NOMO-1 treated with DMSO at 0.1 percent for 48 hours (cell line): ENCODE results near the gene PBX3.

Source experiments
- DNase-seq: peaks from one replicate; lab custom pipeline; 2025; ENCODE audit not compliant: unreplicated experiment; lab: John Stamatoyannopoulos, UW

PBX3 gene

DNA sequence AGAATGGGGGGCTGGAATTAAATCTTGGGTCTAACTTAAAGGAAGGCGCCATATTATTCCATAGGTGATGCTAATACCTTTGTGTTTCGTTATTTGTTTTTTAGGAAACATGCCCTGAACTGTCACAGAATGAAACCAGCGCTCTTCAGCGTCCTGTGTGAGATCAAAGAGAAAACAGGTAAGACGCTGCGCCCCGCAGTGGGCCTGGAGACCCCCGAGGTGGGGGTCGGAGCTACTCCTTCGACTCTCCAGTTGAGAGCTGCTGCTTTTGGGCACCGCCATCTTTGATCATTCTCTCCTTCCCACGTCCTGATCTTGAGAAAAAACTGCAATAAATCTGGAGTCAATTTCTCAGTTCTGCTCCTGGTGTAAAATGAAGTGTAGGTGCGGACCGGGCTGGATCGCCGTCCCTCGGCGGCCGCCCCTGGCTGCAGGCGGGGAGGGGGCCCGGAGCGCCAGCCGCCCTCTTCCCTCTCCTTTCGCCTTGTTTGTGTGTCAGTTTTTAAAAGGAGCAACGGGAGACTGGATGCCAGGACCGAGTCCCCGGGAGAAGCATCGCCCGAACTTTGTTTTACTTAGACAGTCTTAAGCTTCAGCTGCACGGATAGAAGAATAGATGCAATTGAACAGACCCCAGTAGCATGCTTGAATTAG, 1.4 kb downstream of the PBX3 start:
- no peak for DNase-seq

DNA sequence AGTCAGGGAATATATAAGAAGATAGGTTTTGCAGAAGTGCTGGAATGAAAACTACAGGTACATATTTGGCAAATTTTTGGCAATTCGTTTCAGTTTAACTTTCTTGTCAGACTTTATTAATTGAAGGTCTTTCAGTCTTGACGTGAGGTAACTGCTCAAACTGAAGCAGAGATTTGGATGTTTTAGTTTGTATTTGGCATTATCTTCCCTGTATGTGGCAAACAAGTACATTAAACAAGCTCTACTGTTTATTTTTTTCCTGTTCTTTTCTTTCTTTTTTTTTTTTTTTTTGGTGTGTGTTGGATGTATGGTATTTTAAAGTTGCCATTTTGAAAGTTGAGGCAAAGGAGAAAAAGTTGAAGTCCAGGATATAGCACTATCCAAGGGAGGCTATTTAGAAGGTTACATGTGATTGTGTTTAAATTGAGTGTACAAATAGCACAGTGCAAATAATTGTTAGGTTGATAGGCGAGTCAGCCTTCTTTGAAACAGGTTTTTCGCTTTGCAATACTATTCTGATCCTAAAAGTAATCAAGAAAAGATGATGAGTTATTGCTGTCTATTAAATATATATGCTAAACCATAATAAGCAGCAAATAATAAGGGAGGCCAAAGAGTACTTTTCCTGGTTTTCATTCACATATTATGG, 2.2 kb downstream of the PBX3 start:
- DNase-seq, result no peak

DNA sequence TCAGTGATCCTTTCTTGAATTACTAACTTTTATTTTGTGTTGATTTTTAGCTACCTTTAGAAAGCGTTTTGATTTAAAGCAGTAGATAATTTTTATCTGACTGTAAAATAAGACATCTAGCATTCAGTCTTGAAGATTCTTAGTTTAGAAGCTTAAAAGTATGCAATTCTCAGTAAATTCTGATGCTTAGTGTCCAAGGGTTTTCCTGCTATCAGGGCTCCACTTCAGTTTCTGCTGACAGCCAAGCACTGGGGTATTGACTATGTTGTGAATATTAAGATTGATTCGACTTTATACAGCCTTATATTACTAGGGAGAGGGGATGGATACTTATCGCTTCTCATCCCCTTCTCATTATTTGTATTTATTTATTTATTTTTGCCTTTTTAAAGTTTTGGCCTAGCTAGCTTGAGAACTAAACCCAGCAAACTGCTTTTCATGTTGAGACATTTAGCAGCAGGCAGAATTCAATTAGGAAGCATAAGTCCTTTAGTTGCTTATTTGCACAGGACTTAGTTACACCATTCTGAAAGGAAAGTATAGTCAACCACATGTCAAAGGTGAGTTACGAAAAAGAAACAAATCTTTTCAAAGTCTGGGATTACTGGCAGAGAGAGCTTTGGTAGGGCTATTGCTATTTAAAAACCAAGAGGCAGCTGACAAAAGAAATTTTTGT, 2.9 kb downstream of the PBX3 start:
- no peak for DNase-seq

DNA sequence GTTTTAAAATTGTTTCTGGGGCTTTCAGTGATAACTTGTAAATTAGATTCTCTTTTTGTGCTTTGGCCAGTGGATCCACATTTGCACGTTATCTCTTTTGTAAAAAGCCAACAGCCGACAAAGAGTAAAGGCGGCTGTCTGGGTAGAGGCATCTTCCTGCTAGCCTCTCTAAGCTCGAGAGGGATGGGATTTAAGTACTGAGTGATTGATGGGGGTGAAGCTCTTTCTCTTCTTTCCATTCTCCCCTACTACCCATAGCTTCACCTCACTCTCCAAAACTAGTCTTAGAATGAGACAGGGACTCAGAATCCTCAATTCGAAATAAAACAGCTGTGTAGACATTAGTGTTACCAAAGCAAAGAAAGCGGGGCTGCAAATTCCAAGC, 3.4 kb downstream of the PBX3 start:
- DNase-seq, result peak; percentile 30

GRCh38 chr9:125752070-125752628, 5.0 kb downstream of the PBX3 start:
- DNase-seq, result peak; percentile 51

DNA sequence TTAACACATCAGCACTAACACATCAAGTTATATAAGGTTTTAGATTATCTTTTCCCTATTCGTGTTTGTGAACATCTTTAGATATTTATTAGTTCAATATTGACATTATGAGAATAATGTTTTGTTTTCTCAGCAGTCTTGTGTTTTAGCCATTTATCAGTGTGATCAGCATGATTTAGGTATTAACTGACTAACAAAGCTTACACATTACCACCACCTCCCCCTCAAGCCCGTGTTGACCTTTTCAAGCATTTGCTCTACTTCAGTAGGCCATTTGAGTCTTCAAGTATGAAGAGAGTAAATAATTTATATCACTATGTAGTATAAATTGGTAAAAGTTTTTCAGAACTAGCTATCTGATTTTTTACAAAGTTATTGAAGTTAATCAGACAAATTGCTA, 6.9 kb downstream of the PBX3 start:
- DNase-seq, result no peak

DNA sequence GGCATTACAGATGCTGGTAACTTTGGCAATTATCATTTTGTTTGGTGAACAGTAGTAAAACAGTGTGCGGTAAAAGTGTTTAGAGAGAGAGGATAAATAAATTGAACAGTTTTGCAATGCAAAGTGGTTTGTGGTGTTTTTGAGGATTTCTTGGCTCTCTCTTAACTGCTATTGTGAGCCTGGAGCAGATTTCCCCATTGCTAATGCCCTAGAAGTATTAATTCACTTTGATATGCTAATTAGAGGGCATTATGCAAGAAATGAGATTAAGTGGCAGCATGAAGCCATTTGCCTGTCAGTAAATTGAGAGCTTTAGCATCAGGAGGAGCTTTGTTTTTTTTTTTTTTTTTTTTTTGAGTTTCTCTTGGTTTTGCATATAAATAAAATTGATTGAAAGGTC, 8.2 kb downstream of the PBX3 start:
- peak; percentile 47 for DNase-seq

GRCh38 chr9:125756518-125756917, 9.3 kb downstream of the PBX3 start:
- DNase-seq, result no peak

- no peak for DNase-seq
Observed at GRCh38 chr9:125757834-125758233, 10.7 kb downstream of the PBX3 start.

GRCh38 chr9:125758986-125759763, 12.0 kb downstream of the PBX3 start:
- peak; percentile 96 for DNase-seq

GRCh38 chr9:125759764-125760129, 12.6 kb downstream of the PBX3 start:
- DNase-seq, result no peak

DNA sequence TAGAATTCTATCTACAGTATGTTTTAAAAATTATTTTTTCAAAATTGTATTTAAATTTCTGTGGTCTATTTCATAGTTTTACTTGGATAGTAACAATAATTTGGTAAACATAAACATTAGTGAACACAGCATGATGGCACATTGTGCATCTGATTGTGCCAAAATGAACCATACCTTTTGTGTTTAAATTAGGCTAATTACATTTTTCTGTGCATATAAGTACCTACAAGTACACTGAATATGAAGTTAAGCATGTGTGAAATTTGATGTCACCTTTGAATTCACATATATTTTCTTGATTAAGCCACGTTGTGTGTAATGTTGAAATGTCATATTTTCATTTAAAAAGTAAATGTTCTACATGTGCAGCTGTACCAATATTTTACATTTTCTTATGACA, 13.4 kb downstream of the PBX3 start:
- no peak for DNase-seq

DNA sequence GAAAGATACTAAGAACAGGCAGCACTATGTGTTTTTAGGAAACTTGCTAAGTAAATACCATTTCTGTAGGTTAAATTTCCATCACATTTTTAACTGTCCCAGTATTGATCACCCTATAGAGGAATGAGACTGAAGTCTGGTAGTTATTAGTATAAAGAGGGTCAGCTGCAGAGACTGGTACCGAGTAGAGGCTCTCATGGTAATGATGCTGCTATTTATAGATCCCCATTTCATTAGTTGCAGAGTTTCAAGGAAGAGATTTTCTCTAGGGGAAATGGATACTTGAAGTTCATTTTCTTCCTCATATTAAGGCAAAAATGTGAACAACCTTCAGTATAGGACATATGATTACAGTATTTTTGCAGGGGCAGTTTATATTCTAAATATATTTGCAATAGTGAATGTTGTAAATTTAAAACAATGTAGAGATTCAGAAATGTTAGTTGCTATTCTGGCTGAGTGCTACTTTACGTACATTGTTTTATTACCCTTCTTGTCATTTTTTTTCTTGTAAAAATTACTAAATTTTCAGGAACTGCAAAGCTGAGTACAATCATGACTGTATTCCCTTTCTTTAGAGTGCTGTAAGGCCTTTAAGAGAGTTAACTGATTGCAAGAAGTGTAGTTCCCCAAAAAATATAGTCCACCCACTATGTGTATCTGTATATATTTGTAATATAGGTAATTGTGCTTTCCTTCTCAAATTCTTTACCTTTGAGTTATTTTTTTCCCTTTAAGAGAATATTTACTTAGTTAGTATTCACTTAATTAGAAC, 14.7 kb downstream of the PBX3 start:
- DNase-seq, result peak; percentile 41

DNA sequence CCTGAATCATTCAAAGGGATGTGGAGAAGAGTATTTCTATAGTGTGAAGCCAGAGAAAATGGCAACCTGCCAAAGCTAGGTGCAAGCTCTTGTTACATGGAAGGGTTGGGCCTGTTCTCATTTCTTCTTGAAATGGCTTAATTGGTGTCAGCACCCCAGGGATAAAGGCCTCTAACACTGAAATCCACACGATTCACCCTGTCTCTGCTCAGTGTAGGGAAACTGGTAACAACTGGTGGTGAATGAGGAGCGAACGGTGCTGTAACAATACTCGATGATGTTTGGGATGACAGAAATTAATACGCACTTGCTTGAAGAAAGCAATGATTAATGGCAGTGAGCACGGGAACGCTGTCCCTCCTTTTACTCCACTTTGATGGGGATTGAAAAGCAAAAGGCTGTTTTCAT, 16.2 kb downstream of the PBX3 start:
- DNase-seq, result no peak

DNA sequence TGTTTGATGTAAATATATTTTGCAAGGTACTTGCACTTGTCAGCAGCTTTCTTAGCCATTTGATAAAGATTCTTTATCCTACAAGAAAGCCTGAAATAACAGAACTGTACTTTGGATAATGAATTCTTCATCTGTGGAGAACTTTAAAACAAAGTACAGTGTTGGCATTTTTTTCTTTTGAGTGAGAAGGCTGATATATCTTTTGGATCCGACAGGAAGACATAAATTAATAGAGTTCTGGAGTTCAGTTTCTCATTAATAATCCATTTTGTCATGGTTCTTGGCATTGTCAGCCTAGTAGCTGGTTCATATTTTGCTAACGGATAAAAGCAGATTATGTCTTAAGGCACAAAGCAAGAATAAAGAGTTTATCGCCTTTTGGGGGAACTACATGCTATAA, 17.0 kb downstream of the PBX3 start:
- no peak for DNase-seq

DNA sequence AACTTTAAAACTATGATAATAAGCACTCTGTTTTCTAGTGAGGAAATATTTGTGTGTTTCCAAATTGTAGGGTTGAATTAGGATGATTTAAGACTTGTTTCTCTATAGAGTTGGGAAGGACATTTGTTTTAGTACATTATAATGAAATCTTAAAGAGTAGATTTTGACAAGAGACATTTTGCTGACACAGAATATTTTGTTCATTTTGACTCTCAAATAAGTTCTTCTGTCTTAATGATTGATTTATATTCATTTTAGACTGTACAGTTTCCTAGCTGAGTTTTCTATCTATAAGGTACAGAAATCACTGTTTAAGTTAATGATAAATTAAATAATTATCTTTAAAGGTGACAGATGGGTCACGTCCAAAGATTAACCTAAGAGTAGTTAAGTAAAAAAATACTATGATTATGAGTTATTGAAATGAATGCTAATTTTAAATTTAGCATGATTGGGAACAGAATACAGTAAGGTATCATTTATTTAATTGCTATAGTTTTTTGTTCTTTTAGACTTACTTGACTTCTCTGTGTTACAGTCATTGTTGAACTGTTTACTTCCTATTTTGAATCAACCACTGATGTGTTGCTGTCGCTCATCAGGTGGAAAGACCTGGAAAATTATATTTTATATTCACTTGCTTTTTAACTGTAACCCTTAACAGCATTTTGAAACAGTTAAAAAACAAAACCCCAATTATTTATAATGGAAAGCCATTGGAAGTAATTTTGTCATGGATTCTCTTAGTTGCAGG, 19.5 kb downstream of the PBX3 start:
- DNase-seq, result no peak

DNA sequence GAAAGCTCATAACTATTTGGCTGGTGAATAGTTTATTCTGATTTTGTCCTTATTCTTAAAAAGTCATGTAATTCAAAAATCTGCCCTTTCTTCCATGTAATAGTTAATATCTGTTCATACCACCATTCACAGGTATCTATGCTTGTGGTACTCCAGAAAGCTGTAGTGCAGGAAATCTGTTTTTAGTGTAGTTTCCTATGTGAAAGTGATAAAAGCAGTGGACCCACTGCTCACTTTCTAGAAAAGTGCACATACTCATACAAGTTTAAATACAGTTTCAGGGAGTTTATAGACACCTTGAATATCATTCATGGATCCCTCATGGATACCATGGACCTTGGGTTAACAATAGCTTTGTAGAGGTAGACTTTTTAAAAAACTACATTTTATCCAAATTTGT, 20.2 kb downstream of the PBX3 start:
- DNase-seq, result no peak

DNA sequence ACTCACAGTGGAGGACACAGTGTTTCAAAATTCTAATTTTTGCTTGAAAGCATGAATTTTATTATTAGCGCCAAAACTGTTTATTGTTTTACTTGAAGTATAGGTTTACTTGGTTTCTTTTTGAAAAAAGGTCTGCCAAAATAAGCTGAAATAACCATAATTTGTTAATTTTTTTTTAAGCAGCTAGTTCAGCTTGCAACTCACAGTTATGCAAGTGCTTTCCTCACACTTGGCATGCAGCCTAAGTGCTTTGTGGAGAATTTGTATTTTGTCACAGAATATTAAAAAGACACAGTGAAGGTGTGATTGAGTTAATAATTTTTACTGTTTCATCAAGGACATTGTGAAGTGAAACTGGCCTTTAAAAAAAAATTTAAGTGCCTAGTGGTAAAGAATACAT, 21.6 kb downstream of the PBX3 start:
- no peak for DNase-seq

DNA sequence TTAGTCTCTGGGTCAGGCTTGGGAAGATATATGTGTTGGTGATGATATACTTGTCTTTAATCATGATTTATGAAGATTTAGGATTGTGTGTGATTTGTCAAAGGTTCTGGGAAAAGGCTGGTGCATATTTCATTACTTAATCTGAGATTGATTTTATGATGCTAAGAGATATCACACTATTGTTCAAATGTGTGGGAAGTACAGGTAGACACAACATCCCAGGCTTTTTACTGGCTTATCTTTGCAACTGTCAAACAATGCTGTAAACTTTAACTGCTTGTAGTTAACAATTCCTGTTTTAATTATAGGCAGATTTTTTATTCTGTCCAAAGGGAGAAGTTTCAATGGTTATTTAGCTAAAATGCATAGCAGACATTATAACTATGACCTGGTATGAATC, 23.9 kb downstream of the PBX3 start:
- DNase-seq, result no peak

DNA sequence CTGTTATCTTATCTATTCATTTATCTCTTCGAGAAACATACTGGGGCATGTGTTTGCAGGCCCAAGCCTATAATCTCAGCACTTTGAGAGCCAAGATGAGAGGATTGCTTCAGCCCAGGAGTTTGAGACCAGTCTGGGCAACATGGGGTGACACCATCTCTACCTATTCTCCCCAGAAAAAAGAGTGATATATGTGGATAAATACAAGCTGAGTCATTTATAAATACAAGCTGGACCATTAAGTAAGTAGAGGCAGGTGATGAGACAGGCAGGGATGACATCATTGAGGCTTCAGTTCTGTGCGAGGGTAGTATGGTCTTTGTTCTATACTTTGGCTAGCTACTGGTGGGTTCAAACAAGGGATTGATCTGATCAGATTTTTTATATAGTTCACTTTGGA, 25.6 kb downstream of the PBX3 start:
- DNase-seq, result no peak
